ENCODE data around the gene ADRB2.

GRCh38 chr5:148843510-148844318, 17.3 kb downstream of the ADRB2 start:
- TF ChIP-seq CTCF (IDR thresholded peaks at IDR 0.05; ENCODE audit: low read depth, low read length, poor library complexity, severe bottlenecking) (no peak), EZH2phosphoT487 (IDR thresholded peaks at IDR 0.05; ENCODE audit: borderline replicate concordance, low read length) (no peak)
